Activated gamma-delta T cell (primary cell): ENCODE measurements around the gene COPS2.
"Not testable (repeated sequence)": the region's sequence is repeated elsewhere in the genome, so short reads cannot be mapped to it uniquely, and the experiment has no call there.

Experiments
- DNase-seq: peaks from one replicate; lab custom pipeline; 2025; lab: John Stamatoyannopoulos, UW
- total RNA-seq, 2 donors: gene quantifications; one replicate each; lab custom pipeline; 2026; lab: John Stamatoyannopoulos, UW

COPS2 gene
- total RNA-seq: 80.8 to 89.3 reads per million in 2 donors

- peak; percentile 26 for DNase-seq
Measured at GRCh38 chr15:49155110-49155833, at the start of gene COPS2. Gene COPS2 (minus strand): TSS chr15:49155599. CDS start chr15:49155578, 21 bp downstream.

GRCh38 chr15:49200347-49200746 lies 44.9 kb upstream of the COPS2 start:
- no peak for DNase-seq

DNA sequence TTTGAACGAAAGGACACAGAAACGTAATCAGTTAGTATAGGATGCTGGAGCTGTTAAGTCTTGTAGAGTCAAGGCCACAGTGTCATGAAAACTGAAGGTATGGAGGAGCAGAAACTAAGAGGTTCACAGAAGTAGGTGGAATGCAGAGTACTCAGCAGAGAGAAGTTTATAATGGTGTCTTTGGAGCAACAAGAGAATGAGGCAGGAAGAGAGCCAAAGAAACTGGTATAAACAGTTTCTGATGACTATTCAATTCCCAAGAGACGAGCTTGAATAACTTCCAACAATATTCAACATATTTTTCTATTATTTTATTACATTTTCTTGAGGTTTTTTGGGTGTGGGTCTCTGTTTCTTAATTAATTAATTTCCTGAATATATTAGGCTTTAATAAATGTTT lies 44.3 kb upstream of the COPS2 start:
- no peak for DNase-seq

DNA sequence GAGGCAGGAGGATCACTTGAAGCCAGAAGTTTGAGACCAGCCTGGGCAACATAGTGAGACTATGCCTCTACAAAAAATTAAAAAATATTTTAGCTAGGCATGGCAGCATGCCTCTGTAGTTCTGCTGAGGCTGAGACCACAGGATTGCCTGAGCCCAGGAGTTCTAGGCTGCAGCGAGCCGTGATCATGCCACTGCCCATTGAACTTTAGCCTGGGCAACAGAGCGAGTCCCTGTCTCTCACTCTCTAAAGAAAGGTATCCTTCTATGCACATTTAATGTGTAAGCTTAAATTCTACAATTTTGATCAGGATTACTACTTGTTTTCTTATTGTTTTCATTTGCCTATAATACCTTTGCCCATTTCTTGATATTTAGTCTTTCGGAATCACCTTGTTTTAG lies 41.5 kb upstream of the COPS2 start:
- no peak for DNase-seq

- DNase-seq: no peak
Measured at GRCh38 chr15:49191892-49192291, 36.5 kb upstream of the COPS2 start.

DNA sequence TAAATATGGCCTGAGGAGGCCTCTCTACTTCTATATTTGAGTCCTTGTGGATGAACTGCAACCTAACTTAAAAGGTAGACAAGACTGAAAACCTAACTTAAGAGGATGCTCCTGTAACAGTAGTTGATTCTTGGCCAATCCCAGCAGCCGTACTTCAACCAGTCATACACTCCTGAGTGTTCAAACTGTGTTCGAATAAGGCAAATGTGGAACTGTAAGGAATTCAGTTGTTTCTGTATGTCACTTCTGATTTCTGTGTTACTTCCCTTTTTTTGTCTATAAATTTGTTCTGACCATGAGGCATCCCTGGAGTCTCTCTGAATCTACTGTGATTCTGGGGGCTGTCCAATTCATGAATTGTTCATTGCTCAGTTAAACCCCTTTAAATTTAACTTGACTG lies 35.2 kb upstream of the COPS2 start:
- no peak for DNase-seq

DNA sequence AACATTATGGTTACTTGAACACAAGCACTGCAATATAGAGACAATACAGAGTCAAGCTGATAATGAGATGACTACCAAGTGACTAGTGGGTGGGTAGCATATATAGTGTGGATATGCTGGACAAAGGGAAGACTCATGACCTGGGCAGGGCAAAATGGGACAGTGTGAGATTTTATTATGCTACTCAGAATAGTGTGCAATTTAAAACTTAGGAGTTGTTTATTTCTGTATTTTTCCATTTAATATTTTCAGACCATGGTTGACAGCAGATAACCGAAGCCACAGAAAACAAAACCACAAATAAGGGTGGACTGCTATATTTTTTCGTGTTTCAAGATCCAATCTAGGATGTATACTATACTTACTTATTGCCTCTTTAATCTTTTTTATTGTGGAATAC lies 34.2 kb upstream of the COPS2 start:
- DNase-seq: no peak

GRCh38 chr15:49188933-49189332 lies 33.5 kb upstream of the COPS2 start:
- DNase-seq: no peak

- DNase-seq: no peak
Measured at GRCh38 chr15:49187549-49188245, 32.3 kb upstream of the COPS2 start.

DNA sequence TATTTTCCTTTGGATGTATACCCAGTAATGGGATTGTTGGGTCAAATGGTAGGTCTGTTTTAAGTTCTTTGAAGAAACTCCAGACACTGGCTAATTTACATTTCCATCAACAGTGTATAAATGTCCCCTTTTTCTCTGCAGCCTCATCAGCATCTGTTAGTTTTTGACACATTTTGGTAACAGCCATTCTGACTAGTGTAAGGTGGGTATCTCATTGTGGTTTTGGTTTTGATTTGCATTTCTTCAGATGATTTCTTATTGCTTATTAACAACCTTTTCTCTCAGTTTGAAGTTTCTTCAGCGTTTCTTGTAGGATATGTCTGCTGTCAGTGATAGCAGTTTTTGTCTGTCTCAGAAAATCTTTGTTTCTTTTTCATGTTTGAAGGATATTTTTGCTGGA lies 30.1 kb upstream of the COPS2 start:
- no peak for DNase-seq

- DNase-seq: not testable (repeated sequence)
Measured at GRCh38 chr15:49183741-49184140, 28.3 kb upstream of the COPS2 start.

DNA sequence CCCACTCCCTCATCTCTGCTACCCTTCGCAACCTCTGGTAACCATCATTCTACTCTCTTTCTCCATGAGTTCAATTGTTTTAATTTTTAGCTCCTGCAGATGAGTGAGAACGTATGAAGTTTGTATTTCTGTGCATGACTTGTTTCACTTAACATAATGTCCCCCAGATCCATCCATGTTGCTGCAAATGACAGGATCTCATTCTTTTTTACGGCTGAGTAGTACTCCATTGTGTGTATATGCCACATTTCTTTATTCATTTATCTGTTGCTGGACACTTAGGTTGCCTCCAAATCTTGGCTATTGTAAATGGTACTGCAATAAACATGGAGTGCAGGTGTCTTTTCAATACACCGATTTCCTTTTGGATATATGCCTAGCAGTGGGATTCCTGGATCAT lies 26.7 kb upstream of the COPS2 start:
- DNase-seq: no peak

- no peak for DNase-seq
Measured at GRCh38 chr15:49179433-49180190, 24.2 kb upstream of the COPS2 start.

GRCh38 chr15:49178497-49178896 lies 23.1 kb upstream of the COPS2 start:
- DNase-seq: no peak

GRCh38 chr15:49175582-49176397 lies 20.4 kb upstream of the COPS2 start:
- not testable (repeated sequence) for DNase-seq

DNA sequence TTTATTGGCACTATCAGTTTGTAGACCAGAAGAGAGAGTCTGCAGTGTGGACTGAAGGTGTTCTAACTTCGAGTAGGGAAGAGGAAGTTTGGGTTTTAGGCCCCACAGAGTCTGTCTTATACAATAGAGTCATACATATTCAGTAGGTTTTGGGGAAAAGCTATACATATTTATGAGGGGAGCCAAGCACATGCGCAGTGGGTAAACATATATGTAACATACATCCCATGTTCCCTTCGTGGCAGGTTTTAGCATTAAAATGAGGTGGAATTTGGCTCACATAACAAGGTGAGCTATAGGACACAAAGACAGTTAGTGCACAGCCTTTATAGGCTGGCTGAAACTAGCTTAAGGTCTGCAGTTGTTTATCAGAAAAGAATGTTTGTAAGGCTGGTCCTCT lies 19.5 kb upstream of the COPS2 start:
- DNase-seq: no peak

DNA sequence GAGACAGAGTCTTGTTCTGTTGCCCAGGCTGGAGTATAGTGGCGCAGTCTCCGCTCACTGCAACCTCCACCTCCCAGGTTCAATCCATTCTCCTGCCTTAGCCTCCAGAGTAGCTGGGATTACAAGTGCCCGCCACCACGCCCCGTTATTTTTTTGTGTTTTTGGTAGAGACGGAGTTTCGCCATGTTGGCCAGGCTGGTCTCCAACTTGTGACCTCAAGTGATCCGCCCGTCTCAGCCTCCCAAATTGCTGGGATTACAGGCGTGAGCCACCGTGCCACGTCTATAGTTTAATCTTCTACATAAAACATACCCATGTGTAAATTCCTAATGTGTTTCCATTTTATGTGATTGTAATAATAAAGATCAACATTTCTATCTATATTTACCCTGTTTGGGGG lies 16.4 kb upstream of the COPS2 start:
- no peak for DNase-seq

DNA sequence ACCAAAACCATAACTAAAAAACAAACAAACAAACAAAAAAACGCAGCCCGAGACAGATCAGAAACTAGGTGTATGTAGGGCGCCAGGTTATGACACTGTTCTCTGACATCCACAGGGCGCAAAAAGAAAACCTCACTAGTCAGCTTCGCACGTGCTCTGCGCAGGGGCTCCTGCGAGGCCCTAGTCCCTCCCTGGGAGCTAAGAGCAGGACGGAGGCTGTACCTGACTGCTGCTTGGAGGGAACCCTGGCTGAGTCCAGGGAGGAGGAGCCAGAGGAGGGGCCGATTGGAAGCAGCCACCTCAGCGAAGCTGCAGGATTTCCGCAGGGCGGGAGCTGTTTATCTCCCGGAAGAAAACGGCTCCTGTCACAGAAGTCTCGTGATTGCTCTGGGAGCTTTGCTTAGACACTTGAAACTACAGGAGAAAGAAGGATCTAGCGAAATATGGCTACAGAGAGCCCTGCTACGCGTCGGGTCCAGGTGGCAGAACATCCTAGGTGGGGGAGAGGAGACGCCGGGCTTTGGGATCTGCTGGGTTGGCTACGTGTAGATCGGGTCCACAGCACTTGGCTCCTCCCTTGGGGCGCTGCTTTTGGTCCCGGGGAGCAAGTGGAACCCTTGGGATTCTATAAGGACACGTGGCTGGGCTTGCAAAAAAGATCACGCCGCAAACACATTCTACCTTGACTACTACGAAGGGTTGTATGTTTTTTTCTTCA lies 14.6 kb upstream of the COPS2 start, which contains the start of gene GALK2:
TSS of gene GALK2 (plus strand) at position 368 of the 718 bp plus-strand sequence. CDS start at position 444, 76 bp downstream.
- DNase-seq: peak; percentile 36

- no peak for DNase-seq
Measured at GRCh38 chr15:49168016-49168415, 12.6 kb upstream of the COPS2 start.

GRCh38 chr15:49164865-49165264 lies 9.5 kb upstream of the COPS2 start:
- DNase-seq: no peak

DNA sequence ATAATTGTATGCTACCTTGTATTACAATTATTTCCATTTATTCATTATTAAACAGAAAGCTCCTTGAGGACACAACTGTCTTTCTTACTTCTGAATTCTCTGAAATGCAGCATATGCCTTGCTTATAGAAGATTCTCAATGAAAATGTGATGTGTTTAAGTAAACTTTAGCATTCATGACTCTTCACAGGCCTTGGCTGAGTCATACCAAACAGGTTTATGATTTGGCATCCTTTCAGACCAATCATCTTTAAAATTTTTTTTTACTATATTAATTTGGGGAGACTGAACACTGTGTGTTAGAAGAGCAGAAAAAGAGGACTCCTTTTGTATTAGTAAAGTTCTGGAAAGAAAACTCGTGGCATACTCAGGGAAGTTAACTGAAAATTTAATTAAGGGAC lies 8.3 kb upstream of the COPS2 start:
- DNase-seq: no peak
